HG03108 (cell line): Measurements from ENCODE around the gene CYP2A6.
A peak's percentile ranks its signal among the peaks of the same experiment; 100 is the strongest.

ENCODE experiments used
- ATAC-seq: cut with Tn5 transposase; IDR thresholded peaks from one replicate; pipeline ENCODE4 v1.9.1; 2021; ENCODE audit warnings: moderate library complexity; ENCODE audit not compliant: unreplicated experiment

Gene CYP2A6

DNA sequence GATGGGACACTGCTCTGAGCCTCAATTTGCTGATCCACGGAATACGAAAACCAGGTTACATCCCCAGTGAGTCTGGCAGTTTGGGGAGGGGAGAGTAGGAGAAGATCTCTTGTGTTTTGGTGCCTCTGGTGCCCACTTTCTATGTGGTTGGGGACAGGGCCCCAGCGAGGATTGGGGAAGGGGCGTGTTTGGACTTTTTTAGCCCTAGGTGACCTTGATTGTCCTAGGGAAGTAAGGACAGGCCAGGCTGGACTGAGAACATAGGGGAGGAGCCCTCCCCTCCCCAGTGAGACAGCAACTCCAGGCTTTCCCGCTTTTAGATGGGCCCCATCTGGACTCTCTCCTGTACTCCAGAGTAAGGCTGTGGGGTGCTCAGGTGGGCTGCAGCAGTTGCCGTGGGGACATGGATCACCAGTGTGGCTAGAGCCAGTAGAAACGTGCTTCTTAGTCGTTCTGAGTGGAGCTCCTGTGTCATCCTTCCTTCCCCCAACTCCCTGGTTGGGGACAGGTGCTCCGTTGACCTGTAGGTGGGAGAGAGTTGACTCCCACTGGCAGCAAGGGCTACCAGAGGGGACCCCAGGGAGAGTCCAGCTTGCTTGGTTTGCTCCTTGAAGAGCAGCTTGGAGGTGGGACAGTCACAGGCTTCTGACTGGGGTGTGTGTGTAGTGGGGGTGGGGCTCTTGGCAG lies 46.9 kb downstream of the CYP2A6 start:
- ATAC-seq = no peak

DNA sequence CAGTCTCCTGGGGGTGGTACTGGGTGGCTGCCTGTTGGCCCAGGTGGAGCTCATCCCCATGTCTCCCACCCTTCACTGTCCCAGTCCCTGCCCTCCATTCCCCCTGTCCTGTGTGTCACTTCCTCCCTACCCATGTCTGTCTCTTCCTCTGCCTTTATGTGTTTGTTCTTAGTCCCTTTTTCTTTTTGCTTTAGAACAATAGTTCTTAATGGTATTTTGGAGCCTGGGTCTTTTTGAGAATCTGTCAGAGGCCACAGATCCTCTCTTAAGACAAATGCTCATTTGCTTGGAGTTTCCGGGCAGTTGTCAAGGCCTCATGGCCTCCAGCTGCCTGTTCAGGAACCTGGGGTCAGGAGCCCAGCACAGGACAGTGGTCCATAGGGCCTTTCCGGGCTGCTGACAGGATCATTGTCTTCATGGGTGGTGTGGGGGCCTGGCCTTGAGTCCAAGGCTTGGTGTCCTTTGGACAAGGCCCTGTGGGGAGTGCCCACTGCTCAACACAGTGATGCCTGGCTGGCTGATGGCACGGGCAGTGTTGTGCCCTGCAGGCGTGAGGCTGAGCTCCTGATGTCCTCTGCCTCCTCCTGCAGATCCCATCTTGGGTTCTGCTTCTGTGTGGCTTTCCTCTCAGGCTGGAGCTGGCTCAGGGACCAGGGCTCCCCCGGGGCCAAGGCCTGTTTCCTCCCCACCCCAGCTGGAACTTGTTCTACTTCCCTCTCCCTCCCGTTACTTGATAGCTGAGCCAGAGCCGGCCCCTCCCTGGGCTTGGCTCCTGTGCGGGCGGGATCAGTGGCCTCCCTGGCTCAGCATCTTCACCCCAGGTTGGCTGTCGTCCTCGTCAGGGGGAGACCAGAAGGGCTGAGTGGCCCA lies 47.7 kb downstream of the CYP2A6 start:
- ATAC-seq = no peak

GRCh38 chr19:40801426-40802299 lies 48.6 kb downstream of the CYP2A6 start:
- no peak for ATAC-seq

DNA sequence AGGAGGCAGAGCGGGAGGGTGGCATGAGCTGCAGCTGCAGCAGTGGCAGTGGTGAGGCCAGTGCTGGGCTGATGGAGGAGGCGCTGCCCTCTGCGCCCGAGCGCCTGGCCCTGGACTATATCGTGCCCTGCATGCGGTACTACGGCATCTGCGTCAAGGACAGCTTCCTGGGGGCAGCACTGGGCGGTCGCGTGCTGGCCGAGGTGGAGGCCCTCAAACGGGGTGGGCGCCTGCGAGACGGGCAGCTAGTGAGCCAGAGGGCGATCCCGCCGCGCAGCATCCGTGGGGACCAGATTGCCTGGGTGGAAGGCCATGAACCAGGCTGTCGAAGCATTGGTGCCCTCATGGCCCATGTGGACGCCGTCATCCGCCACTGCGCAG lies 49.3 kb downstream of the CYP2A6 start:
- no peak for ATAC-seq

DNA sequence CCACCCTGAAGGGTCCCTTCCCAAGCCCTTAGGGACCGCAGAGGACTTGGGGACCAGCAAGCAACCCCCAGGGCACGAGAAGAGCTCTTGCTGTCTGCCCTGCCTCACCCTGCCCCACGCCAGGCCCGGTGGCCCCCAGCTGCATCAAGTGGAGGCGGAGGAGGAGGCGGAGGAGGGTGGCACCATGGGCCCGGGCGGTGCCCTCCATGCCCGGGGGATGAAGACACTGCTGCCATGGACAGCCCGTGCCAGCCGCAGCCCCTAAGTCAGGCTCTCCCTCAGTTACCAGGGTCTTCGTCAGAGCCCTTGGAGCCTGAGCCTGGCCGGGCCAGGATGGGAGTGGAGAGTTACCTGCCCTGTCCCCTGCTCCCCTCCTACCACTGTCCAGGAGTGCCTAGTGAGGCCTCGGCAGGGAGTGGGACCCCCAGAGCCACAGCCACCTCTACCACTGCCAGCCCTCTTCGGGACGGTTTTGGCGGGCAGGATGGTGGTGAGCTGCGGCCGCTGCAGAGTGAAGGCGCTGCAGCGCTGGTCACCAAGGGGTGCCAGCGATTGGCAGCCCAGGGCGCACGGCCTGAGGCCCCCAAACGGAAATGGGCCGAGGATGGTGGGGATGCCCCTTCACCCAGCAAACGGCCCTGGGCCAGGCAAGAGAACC lies 49.8 kb downstream of the CYP2A6 start:
- ATAC-seq = no peak

GRCh38 chr19:40799558-40800338 lies 50.5 kb downstream of the CYP2A6 start:
- no peak for ATAC-seq

DNA sequence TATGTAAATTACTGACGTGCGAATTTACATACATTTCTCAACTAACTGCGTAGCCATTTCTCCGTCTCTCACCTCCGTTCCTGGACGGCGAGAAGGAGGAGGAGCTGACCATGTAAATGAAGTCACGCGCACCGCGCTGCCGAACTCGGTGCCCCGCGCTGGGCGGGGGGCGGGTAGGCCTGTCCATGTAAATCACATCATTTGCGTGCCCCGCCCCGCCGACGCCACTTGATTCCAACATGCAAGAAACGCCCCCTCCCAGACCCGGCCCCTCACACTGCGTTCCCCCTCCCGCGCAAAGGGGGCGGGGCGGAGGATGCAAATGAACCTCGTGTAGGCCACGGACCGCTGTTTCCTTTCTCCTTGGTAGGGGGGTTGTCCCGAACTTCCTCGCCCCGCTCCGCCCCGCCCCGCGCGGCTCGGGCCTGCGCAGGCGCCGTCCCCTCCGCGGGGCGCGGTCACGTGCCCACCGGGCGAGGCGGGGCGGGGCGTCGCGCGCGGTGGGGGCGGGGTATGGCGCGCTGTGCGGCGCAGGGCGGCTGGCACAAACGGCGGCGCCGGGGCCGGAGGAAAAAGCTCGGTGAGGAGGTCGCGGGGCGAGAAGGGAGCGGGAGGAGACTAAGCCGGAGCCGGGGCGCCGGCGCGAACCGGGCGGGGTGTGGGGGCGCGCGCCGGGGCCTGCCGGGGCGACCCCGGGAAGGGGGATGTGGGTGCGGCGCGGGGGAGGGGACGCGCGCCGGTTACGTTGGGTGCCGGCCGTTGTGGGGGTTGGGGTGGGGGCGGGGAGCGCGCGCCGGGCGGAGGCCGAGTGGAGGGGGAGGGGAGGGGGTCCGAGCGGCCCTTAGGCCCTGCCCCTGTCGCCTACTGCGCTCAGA lies 51.3 kb downstream of the CYP2A6 start, which contains the start of gene EGLN2:
TSS of gene EGLN2 (plus strand) at position 509 of the 875 bp plus-strand sequence. CDS start 1,382 bp downstream, outside the sequence.
- ATAC-seq = peak; percentile 60

DNA sequence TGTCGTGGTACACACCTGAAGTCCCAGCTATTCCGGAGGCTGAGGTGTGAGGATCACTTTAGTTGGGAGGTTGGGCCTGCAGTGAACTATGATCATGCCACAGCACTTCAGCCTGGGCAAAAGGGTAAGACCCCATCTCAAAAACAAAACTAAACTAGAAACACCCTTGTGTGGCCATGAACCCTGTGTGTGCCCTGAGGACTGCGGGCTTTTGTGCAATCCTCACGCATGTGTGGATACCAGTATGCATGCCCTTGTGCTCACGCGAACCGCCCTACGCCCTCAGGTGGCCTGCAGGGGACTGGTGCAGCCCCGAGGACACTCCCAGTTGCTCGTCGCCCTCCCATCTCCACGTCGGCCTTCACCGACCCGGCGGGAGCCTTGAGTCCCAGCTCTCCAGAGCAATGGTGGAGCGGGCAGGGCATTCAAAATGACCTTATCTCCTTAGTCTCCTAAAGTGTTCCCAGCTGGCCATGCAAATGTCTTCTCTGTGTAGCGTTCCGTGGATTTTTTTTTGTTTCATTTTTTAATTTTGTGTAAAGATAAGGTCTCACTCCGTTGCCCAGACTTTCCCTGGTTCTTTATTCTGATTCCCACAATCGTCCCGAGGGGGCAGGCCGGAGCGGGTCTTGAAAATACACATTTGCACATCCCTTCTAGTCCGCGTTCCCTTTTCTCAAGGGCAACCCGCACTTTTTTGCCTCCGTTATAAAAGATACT lies 52.1 kb downstream of the CYP2A6 start:
- ATAC-seq = no peak

GRCh38 chr19:40797166-40797962 lies 52.9 kb downstream of the CYP2A6 start:
- no peak for ATAC-seq
